Osteoblast (primary cell): ENCODE data around the gene AUTS2. TPM values are rescaled to one million over a fixed set of nuclear protein-coding genes. Genes with fewer than 3 reads are reported as not detected.

Experiments
- DNase-seq: peaks from one replicate; pipeline ENCODE4 v3.0.0; 2011; ENCODE audit warnings: low spot score, mixed read lengths; ENCODE audit not compliant: insufficient read length; ENCODE audit errors: missing footprints
- H2AFZ ChIP-seq: 2 replicates; pipeline ENCODE4 v1.6.0; 2011; ENCODE audit warnings: mild to moderate bottlenecking, low read length
- H3K27ac ChIP-seq: 2 replicates; pipeline ENCODE4 v1.5.1; 2011; ENCODE audit warnings: mild to moderate bottlenecking, low read depth, low read length, moderate library complexity
- H3K27me3 ChIP-seq: 2 replicates; pipeline ENCODE4 v1.6.0; 2012; ENCODE audit warnings: mild to moderate bottlenecking, control low read depth, inconsistent platforms, low read length, moderate library complexity; ENCODE audit not compliant: insufficient read depth
- H3K36me3 ChIP-seq: 2 replicates; pipeline ENCODE4 v1.5.1; 2011; ENCODE audit warnings: mild to moderate bottlenecking, low read length, control low read depth, moderate library complexity; ENCODE audit not compliant: insufficient read depth
- H3K4me1 ChIP-seq: 2 replicates; pipeline ENCODE4 v1.5.1; 2011; ENCODE audit warnings: mild to moderate bottlenecking, low read length, control low read depth, moderate library complexity; ENCODE audit not compliant: insufficient read depth
- H3K4me2 ChIP-seq: 2 replicates; pipeline ENCODE4 v1.6.0; 2011; ENCODE audit warnings: mild to moderate bottlenecking, low read length; ENCODE audit not compliant: insufficient read depth
- H3K4me3 ChIP-seq: fragments of 200-600 bp; sonication (generic); 3 replicates; pipeline ENCODE4 v1.5.1; 2012; ENCODE audit warnings: mild to moderate bottlenecking, low read length, inconsistent platforms; ENCODE audit not compliant: insufficient read depth
- H3K79me2 ChIP-seq: 2 replicates; pipeline ENCODE4 v1.6.0; 2012; ENCODE audit warnings: mild to moderate bottlenecking, low read length, control low read depth, inconsistent platforms; ENCODE audit not compliant: insufficient read depth
- H3K9me3 ChIP-seq: 2 replicates; pipeline ENCODE4 v1.5.1; 2011; ENCODE audit warnings: low read depth, low read length, control low read depth
- H4K20me1 ChIP-seq: 2 replicates; pipeline ENCODE4 v1.6.0; 2012; ENCODE audit warnings: mild to moderate bottlenecking, low read length, control low read depth; ENCODE audit not compliant: insufficient read depth
- total RNA-seq: library from RNA; depleted of rRNA; stranded (reverse); fragments of >200 nt; gene quantifications from 2 replicates; pipeline ENCODE4 v1.2.3, GENCODE V29; 2012
- TF ChIP-seq, protein P1 (sequence below): IDR thresholded peaks from 2 replicates; pipeline ENCODE4 v1.5.1; 2011; ENCODE audit warnings: mild to moderate bottlenecking, low read depth, low read length, moderate library complexity; ENCODE audit errors: extremely low read depth

Gene AUTS2
- total RNA-seq, 1 donor = 15.2 TPM

DNA sequence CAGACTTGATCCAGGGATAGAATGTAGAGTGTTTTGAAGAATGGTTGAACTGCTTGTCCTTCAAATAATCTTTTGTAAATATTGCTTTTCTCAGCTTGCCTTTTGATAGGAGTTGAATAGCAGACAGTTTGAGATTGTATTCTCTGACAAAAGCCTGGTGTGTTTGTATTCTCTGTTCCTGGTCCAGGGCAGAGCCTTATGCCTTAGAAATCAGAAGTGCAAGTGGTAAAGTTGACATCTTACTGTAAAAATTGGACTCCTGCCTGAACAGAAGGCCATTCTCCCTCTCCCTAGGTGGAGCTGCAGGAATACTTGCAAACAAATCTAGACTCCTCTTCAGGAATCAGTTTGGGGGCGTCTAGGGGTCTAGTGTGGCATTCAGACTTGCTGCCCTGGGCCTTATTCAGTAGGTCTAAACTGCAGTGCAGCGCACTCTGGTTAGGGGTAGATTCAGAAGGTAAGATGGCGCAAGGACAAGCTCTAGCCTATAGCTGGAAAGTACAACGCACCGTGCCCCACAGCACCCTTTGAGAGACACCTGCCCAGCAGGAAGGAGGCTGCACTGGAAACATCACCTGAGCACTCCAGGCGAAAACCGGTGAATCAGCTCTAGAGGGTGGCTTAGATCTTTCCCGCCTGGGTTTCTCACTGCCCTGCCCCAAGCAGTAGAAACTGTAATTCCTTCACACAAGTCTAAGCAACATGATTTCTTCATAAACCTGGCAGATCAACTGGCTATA, 925.1 kb downstream of the AUTS2 start:
- H3K4me3 ChIP-seq = no peak overlapping the region
- no peaks in the 10 kb centered on the region for H3K79me2 ChIP-seq
- H3K9me3 ChIP-seq = no peaks in the 10 kb centered on the region
- H4K20me1 ChIP-seq = no peaks in the 10 kb centered on the region
- H3K4me2 ChIP-seq = no peak overlapping the region
- TF ChIP-seq, protein P1, sequence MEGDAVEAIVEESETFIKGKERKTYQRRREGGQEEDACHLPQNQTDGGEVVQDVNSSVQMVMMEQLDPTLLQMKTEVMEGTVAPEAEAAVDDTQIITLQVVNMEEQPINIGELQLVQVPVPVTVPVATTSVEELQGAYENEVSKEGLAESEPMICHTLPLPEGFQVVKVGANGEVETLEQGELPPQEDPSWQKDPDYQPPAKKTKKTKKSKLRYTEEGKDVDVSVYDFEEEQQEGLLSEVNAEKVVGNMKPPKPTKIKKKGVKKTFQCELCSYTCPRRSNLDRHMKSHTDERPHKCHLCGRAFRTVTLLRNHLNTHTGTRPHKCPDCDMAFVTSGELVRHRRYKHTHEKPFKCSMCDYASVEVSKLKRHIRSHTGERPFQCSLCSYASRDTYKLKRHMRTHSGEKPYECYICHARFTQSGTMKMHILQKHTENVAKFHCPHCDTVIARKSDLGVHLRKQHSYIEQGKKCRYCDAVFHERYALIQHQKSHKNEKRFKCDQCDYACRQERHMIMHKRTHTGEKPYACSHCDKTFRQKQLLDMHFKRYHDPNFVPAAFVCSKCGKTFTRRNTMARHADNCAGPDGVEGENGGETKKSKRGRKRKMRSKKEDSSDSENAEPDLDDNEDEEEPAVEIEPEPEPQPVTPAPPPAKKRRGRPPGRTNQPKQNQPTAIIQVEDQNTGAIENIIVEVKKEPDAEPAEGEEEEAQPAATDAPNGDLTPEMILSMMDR = no peak
- no peaks in the 10 kb centered on the region for H3K36me3 ChIP-seq
- H3K27ac ChIP-seq = no peak overlapping the region
- no peaks in the 10 kb centered on the region for H3K27me3 ChIP-seq
- H2AFZ ChIP-seq = no peak overlapping the region
- no peak for DNase-seq
- peaks cover 10% of the 10 kb centered on the region for H3K4me1 ChIP-seq

DNA sequence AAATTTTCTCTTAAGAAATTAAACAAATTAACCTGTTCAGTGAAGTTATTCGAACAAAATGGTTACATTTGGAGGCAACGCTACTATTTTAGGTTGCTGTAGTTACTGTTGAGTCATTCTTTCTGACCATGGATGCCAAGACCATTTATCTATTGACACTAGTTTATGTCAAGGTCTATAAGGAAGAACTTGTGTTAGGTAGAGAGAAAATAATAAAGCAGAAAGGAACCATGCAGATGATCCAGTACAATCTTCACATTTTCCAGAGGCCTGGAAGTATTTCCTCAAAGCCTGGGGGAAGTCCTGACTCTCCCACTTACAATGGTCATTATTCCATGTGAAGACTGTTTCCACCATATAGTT, 925.7 kb downstream of the AUTS2 start:
- H3K9me3 ChIP-seq = no peaks in the 10 kb centered on the region
- H3K4me3 ChIP-seq = no peak overlapping the region
- no peak overlapping the region for H3K4me2 ChIP-seq
- no peak for DNase-seq
- peaks cover 10% of the 10 kb centered on the region for H3K4me1 ChIP-seq
- H3K36me3 ChIP-seq = no peaks in the 10 kb centered on the region
- H3K27me3 ChIP-seq = no peaks in the 10 kb centered on the region
- no peak overlapping the region for H2AFZ ChIP-seq
- no peaks in the 10 kb centered on the region for H4K20me1 ChIP-seq
- TF ChIP-seq, protein P1 = no peak
- H3K27ac ChIP-seq = no peak overlapping the region
- no peaks in the 10 kb centered on the region for H3K79me2 ChIP-seq

DNA sequence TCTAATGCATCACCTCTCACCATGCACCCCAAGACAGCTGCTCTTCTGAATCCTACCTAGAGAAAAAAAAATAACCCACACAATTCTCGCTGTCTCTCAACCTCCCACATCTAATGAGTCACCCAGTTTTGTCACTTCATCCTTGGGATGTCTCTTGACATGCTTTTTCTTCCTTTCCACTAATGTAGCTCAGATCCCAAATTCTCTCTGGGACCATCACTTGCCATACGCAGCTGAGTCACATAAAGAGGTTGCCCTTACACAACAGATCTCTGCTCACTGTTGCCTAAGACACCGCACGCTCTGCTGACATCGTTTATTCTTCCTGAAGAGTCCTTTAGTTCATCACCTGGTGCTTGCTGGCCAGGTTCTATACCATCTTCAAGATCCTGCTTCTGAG, 927.7 kb downstream of the AUTS2 start:
- Histone ChIP-seq H3K36me3 (no peaks in the 10 kb centered on the region), H2AFZ (no peak overlapping the region)

DNA sequence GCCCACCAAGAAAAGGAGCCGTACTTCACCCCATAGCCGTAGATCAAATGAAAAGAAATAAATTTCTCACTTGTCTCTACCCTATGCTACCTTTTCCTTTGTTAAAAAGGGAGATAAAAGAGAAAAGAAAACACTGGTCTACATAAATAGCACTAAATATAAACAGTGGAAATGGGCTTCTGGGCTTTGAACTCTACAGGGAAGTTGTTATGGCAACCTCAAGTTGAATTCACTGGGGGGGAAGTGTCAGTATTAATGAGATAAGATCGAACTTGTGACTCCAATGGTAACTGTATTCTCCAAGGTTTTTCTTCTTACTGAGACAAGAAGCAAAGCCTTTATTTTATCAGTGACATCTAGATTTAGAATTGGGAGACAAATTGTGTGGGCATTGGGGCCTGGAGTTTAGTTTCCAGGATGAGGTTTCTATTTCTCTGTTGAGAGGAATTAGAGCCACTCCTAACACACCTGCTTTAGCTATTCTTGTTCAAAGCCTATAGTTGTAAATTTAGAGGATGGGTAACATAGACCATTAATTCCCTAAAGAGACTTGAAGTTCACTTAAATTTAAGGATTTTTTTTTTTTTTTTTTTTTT, 929.3 kb downstream of the AUTS2 start:
- H3K36me3 ChIP-seq = no peaks in the 10 kb centered on the region
- H3K79me2 ChIP-seq = no peaks in the 10 kb centered on the region
- H4K20me1 ChIP-seq = no peaks in the 10 kb centered on the region
- H3K4me1 ChIP-seq = no peaks in the 10 kb centered on the region
- H2AFZ ChIP-seq = no peak overlapping the region
- no peak for DNase-seq
- H3K9me3 ChIP-seq = no peaks in the 10 kb centered on the region
- no peak overlapping the region for H3K4me3 ChIP-seq
- no peaks in the 10 kb centered on the region for H3K27me3 ChIP-seq
- no peak overlapping the region for H3K27ac ChIP-seq
- TF ChIP-seq, protein P1 = no peak
- H3K4me2 ChIP-seq = no peak overlapping the region

More for the DNA sequence above, 927.7 kb downstream of the AUTS2 start:
- peaks cover 3% of the 10 kb centered on the region for H3K4me1 ChIP-seq
- no peaks in the 10 kb centered on the region for H4K20me1 ChIP-seq
- no peak overlapping the region for H3K4me3 ChIP-seq
- TF ChIP-seq, protein P1 = no peak
- no peak overlapping the region for H3K27ac ChIP-seq
- no peak for DNase-seq
- H3K79me2 ChIP-seq = no peaks in the 10 kb centered on the region
- H3K9me3 ChIP-seq = no peaks in the 10 kb centered on the region
- H3K27me3 ChIP-seq = no peaks in the 10 kb centered on the region
- H3K4me2 ChIP-seq = no peak overlapping the region
